Activated naive CD8-positive, alpha-beta T cell (primary cell): Measurements from ENCODE around the gene HCFC2.

Experiments
- H3K27ac Mint-ChIP-seq: one replicate; pipeline ENCODE4 v1.8.0; 2021; ENCODE audit warnings: mixed read lengths
- H3K27me3 Mint-ChIP-seq: one replicate; pipeline ENCODE4 v1.8.0; 2021; ENCODE audit warnings: mixed read lengths
- H3K36me3 Mint-ChIP-seq: one replicate; pipeline ENCODE4 v1.8.0; 2021; ENCODE audit warnings: mixed read lengths
- H3K4me1 Mint-ChIP-seq: one replicate; pipeline ENCODE4 v1.8.0; 2021; ENCODE audit warnings: low read depth, mixed read lengths
- H3K4me3 Mint-ChIP-seq: one replicate; pipeline ENCODE4 v1.8.0; 2021; ENCODE audit warnings: mild to moderate bottlenecking, mixed read lengths
- H3K9me3 Mint-ChIP-seq: one replicate; pipeline ENCODE4 v1.8.0; 2021; ENCODE audit warnings: low read depth, mixed read lengths

Gene HCFC2

GRCh38 chr12:104122298-104122697 is 58.0 kb downstream of the HCFC2 start:
- H3K9me3 Mint-ChIP-seq = no peaks in the 10 kb centered on the region
- H3K4me3 Mint-ChIP-seq = no peak overlapping the region
- no peaks in the 10 kb centered on the region for H3K27me3 Mint-ChIP-seq
- H3K36me3 Mint-ChIP-seq = peaks cover 15% of the 10 kb centered on the region
- H3K27ac Mint-ChIP-seq = no peak overlapping the region
- peaks cover 1% of the 10 kb centered on the region for H3K4me1 Mint-ChIP-seq

- H3K4me3 Mint-ChIP-seq = no peak overlapping the region
- no peaks in the 10 kb centered on the region for H3K9me3 Mint-ChIP-seq
- H3K4me1 Mint-ChIP-seq = peaks cover 16% of the 10 kb centered on the region
- no peaks in the 10 kb centered on the region for H3K27me3 Mint-ChIP-seq
- peaks cover 7% of the 10 kb centered on the region for H3K36me3 Mint-ChIP-seq
- H3K27ac Mint-ChIP-seq = no peak overlapping the region
Observed at GRCh38 chr12:104126548-104126947, 62.2 kb downstream of the HCFC2 start.

- Mint-ChIP-seq H3K4me3 (no peak overlapping the region), H3K27ac (no peak overlapping the region), H3K9me3 (no peaks in the 10 kb centered on the region), H3K27me3 (no peaks in the 10 kb centered on the region), H3K36me3 (peaks cover 11% of the 10 kb centered on the region), H3K4me1 (peaks cover 29% of the 10 kb centered on the region)
Observed at GRCh38 chr12:104130760-104131159, 66.4 kb downstream of the HCFC2 start.

- no peaks in the 10 kb centered on the region for H3K9me3 Mint-ChIP-seq
- peaks cover 36% of the 10 kb centered on the region for H3K4me1 Mint-ChIP-seq
- no peaks in the 10 kb centered on the region for H3K27me3 Mint-ChIP-seq
- no peak overlapping the region for H3K4me3 Mint-ChIP-seq
- H3K36me3 Mint-ChIP-seq = peaks cover 7% of the 10 kb centered on the region
- H3K27ac Mint-ChIP-seq = no peak overlapping the region
Observed at GRCh38 chr12:104131609-104132008, 67.3 kb downstream of the HCFC2 start.

- Mint-ChIP-seq H3K9me3 (no peaks in the 10 kb centered on the region), H3K4me3 (no peak overlapping the region), H3K27ac (no peak overlapping the region), H3K36me3 (peaks cover 7% of the 10 kb centered on the region), H3K4me1 (peaks cover 42% of the 10 kb centered on the region), H3K27me3 (no peaks in the 10 kb centered on the region)
Observed at GRCh38 chr12:104132351-104132956, 68.1 kb downstream of the HCFC2 start.

- H3K4me1 Mint-ChIP-seq = peaks cover 42% of the 10 kb centered on the region
- H3K9me3 Mint-ChIP-seq = no peaks in the 10 kb centered on the region
- H3K4me3 Mint-ChIP-seq = no peak overlapping the region
- peaks cover 7% of the 10 kb centered on the region for H3K36me3 Mint-ChIP-seq
- no peak overlapping the region for H3K27ac Mint-ChIP-seq
- no peaks in the 10 kb centered on the region for H3K27me3 Mint-ChIP-seq
Observed at GRCh38 chr12:104133321-104133720, 69.0 kb downstream of the HCFC2 start.

GRCh38 chr12:104133866-104134265 is 69.5 kb downstream of the HCFC2 start:
- H3K27ac Mint-ChIP-seq = no peak overlapping the region
- H3K27me3 Mint-ChIP-seq = no peaks in the 10 kb centered on the region
- peaks cover 45% of the 10 kb centered on the region for H3K4me1 Mint-ChIP-seq

GRCh38 chr12:104134882-104135281 is 70.6 kb downstream of the HCFC2 start:
- no peak overlapping the region for H3K4me3 Mint-ChIP-seq
- H3K27me3 Mint-ChIP-seq = no peaks in the 10 kb centered on the region
- no peaks in the 10 kb centered on the region for H3K9me3 Mint-ChIP-seq
- no peak overlapping the region for H3K27ac Mint-ChIP-seq
- peaks cover 7% of the 10 kb centered on the region for H3K36me3 Mint-ChIP-seq
- H3K4me1 Mint-ChIP-seq = peaks cover 43% of the 10 kb centered on the region

More at GRCh38 chr12:104133866-104134265, 69.5 kb downstream of the HCFC2 start:
- peaks cover 7% of the 10 kb centered on the region for H3K36me3 Mint-ChIP-seq
- no peaks in the 10 kb centered on the region for H3K9me3 Mint-ChIP-seq
- no peak overlapping the region for H3K4me3 Mint-ChIP-seq

- H3K4me3 Mint-ChIP-seq = peak overlapping the region; percentile 94
- H3K36me3 Mint-ChIP-seq = peaks cover 7% of the 10 kb centered on the region
- peaks cover 33% of the 10 kb centered on the region for H3K4me1 Mint-ChIP-seq
- peak overlapping the region; percentile 94 for H3K27ac Mint-ChIP-seq
- no peaks in the 10 kb centered on the region for H3K27me3 Mint-ChIP-seq
- no peaks in the 10 kb centered on the region for H3K9me3 Mint-ChIP-seq
Observed at GRCh38 chr12:104136577-104136976, 72.2 kb downstream of the HCFC2 start.

GRCh38 chr12:104137001-104137901 is 72.9 kb downstream of the HCFC2 start:
- peak overlapping the region; percentile 94 for H3K27ac Mint-ChIP-seq
- H3K9me3 Mint-ChIP-seq = no peaks in the 10 kb centered on the region
- H3K27me3 Mint-ChIP-seq = no peaks in the 10 kb centered on the region
- H3K4me1 Mint-ChIP-seq = peaks cover 29% of the 10 kb centered on the region
- peaks cover 5% of the 10 kb centered on the region for H3K36me3 Mint-ChIP-seq
- peak overlapping the region; percentile 94 for H3K4me3 Mint-ChIP-seq

GRCh38 chr12:104137902-104138796 is 73.8 kb downstream of the HCFC2 start, which contains the start of gene NFYB:
TSS of gene NFYB (minus strand) at chr12:104138210. CDS start at chr12:104135453, 2,757 bp downstream.
- Mint-ChIP-seq H3K9me3 (no peaks in the 10 kb centered on the region), H3K27me3 (no peaks in the 10 kb centered on the region), H3K4me3 (peak within 1 kb of the TSS; percentile 94), H3K4me1 (peaks cover 21% of the 10 kb centered on the region), H3K36me3 (no peaks in the 10 kb centered on the region), H3K27ac (peak within 1 kb of the TSS; percentile 94)

- Mint-ChIP-seq H3K27me3 (no peaks in the 10 kb centered on the region), H3K27ac (peak overlapping the region; percentile 31), H3K36me3 (no peaks in the 10 kb centered on the region), H3K9me3 (no peaks in the 10 kb centered on the region), H3K4me3 (peak overlapping the region; percentile 51), H3K4me1 (peaks cover 20% of the 10 kb centered on the region)
Observed at GRCh38 chr12:104138797-104139152, 74.4 kb downstream of the HCFC2 start.

- no peaks in the 10 kb centered on the region for H3K36me3 Mint-ChIP-seq
- H3K27ac Mint-ChIP-seq = no peak overlapping the region
- no peaks in the 10 kb centered on the region for H3K27me3 Mint-ChIP-seq
- H3K4me3 Mint-ChIP-seq = no peak overlapping the region
- peaks cover 6% of the 10 kb centered on the region for H3K4me1 Mint-ChIP-seq
- no peaks in the 10 kb centered on the region for H3K9me3 Mint-ChIP-seq
Observed at GRCh38 chr12:104142543-104142942, 78.2 kb downstream of the HCFC2 start.

- Mint-ChIP-seq H3K27me3 (no peaks in the 10 kb centered on the region), H3K27ac (no peak overlapping the region), H3K36me3 (no peaks in the 10 kb centered on the region), H3K9me3 (no peaks in the 10 kb centered on the region), H3K4me3 (no peak overlapping the region), H3K4me1 (peaks cover 6% of the 10 kb centered on the region)
Observed at GRCh38 chr12:104143002-104143401, 78.7 kb downstream of the HCFC2 start.

GRCh38 chr12:104143918-104144317 is 79.6 kb downstream of the HCFC2 start:
- Mint-ChIP-seq H3K4me1 (peaks cover 2% of the 10 kb centered on the region), H3K27ac (no peak overlapping the region), H3K9me3 (no peaks in the 10 kb centered on the region), H3K27me3 (no peaks in the 10 kb centered on the region), H3K36me3 (peaks cover 2% of the 10 kb centered on the region), H3K4me3 (no peak overlapping the region)
